RWPE2 (cell line): ENCODE measurements around the gene PROCA1.

Source experiments
- ATAC-seq: fragments of 200-7000 bp; cut with Tn5 transposase; 3 replicates; pipeline ENCODE4 v1.9.1; 2021; ENCODE audit warnings: low read depth
- DNase-seq: peaks from one replicate; pipeline ENCODE4 v3.0.0-alpha.2; 2020; ENCODE audit warnings: low spot score
- H3K27ac ChIP-seq: fragments of 450-650 bp; 2 replicates; pipeline ENCODE4 v1.5.1; 2017; ENCODE audit warnings: mild to moderate bottlenecking; ENCODE audit not compliant: poor library complexity, severe bottlenecking
- H3K27me3 ChIP-seq: fragments of 250-450 bp; sonication (Bioruptor Pico); 2 replicates; pipeline ENCODE4 v1.5.1; 2021; ENCODE audit warnings: mild to moderate bottlenecking, moderate library complexity; ENCODE audit not compliant: insufficient read depth, poor library complexity, severe bottlenecking
- H3K36me3 ChIP-seq: fragments of 250-450 bp; sonication (Bioruptor Pico); 2 replicates; pipeline ENCODE4 v1.5.1; 2020; ENCODE audit warnings: low read depth, mild to moderate bottlenecking, moderate library complexity
- H3K4me1 ChIP-seq: fragments of 250-450 bp; sonication (Bioruptor Pico); 2 replicates; pipeline ENCODE4 v1.5.1; 2021; ENCODE audit warnings: mild to moderate bottlenecking, moderate library complexity; ENCODE audit not compliant: insufficient read depth, poor library complexity, severe bottlenecking
- H3K4me3 ChIP-seq: fragments of 250-450 bp; sonication (Bioruptor Pico); 2 replicates; pipeline ENCODE4 v1.5.1; 2021; ENCODE audit warnings: mild to moderate bottlenecking, moderate library complexity; ENCODE audit not compliant: severe bottlenecking
- H3K9me3 ChIP-seq: fragments of 250-450 bp; sonication (Bioruptor Pico); 2 replicates; pipeline ENCODE4 v1.5.1; 2021; ENCODE audit warnings: mild to moderate bottlenecking, moderate library complexity; ENCODE audit not compliant: severe bottlenecking
- TF ChIP-seq, protein P1 (sequence below): fragments of 450-650 bp; IDR thresholded peaks from one replicate; pipeline ENCODE4 v1.5.1; 2017; ENCODE audit warnings: mild to moderate bottlenecking, moderate library complexity; ENCODE audit not compliant: poor library complexity, severe bottlenecking

PROCA1 gene

DNA sequence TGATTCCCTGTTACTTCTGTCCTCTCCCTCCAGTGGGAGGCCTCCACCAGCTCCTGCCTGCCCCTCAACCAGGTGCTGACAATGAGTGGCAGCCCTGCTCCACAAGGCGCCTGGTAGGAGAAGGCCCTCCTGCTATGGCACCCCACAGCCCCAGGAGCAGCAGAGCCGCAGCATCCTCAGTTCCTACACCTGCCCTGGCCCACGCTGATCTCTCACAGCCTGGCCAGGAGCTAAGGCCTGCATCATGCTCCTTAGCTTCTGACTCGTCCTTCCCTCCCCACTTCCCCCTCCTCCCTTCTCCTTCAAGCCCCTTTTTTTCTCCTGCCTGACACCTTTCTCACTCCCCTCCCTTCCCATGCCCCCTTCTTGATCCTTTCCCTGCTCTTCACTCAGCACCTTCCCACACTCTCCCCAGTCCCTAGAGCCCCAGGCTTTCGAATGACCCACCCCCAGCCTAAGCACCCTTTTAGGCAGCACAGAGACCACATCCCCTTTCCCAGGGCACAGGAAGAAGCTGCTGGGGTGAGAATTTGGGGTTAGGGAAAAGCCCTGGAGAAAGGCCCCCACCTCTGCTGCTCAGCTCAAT, 6.5 kb downstream of the PROCA1 start:
- H3K9me3 ChIP-seq = no peaks in the 10 kb centered on the region
- 0 out of 3 replicates have a peak, but pooled peaks have one; percentile 9 for ATAC-seq
- no peak overlapping the region for H3K27ac ChIP-seq
- H3K4me1 ChIP-seq = no peaks in the 10 kb centered on the region
- DNase-seq = no peak
- TF ChIP-seq, protein P1, sequence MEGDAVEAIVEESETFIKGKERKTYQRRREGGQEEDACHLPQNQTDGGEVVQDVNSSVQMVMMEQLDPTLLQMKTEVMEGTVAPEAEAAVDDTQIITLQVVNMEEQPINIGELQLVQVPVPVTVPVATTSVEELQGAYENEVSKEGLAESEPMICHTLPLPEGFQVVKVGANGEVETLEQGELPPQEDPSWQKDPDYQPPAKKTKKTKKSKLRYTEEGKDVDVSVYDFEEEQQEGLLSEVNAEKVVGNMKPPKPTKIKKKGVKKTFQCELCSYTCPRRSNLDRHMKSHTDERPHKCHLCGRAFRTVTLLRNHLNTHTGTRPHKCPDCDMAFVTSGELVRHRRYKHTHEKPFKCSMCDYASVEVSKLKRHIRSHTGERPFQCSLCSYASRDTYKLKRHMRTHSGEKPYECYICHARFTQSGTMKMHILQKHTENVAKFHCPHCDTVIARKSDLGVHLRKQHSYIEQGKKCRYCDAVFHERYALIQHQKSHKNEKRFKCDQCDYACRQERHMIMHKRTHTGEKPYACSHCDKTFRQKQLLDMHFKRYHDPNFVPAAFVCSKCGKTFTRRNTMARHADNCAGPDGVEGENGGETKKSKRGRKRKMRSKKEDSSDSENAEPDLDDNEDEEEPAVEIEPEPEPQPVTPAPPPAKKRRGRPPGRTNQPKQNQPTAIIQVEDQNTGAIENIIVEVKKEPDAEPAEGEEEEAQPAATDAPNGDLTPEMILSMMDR = no peak
- no peaks in the 10 kb centered on the region for H3K27me3 ChIP-seq
- peaks cover 27% of the 10 kb centered on the region for H3K36me3 ChIP-seq
- H3K4me3 ChIP-seq = no peak overlapping the region

DNA sequence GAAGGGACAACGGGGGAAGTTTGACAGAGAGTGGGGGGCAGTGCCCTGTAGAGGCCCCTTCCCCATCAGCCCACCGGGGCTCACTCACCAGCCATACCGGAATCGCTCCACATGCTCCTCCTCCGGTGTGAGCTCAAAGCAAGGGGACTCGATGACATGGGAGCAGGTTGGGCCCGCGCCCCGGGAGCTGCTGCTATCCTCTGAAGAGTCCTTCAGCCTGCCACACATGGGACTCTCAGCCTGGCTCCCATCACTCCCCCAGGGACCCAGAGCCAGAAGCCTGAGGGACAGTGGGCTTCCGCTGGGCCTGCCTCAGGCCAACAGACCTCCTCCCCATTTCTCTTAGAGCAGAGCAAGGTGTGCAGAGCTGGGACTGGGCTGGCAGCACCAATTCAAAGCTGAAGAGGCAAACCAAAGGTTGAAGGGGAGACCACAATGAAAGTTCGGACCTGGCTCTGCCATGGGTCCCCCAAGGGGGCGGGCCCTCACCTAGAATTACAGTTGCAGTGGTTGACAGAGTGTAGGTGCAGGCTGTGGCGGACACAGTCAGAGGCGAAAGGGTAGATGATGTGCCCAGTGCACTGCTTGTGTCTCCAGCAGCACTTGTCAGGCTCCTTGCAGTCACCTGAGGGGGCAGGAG, 7.3 kb downstream of the PROCA1 start:
- Histone ChIP-seq H3K27me3 (no peaks in the 10 kb centered on the region), H3K27ac (no peak overlapping the region), H3K4me3 (no peak overlapping the region), H3K9me3 (no peaks in the 10 kb centered on the region), H3K36me3 (peaks cover 35% of the 10 kb centered on the region), H3K4me1 (no peaks in the 10 kb centered on the region)
- DNase-seq (no peak), ATAC-seq (no peak)
- TF ChIP-seq, protein P1 = no peak

DNA sequence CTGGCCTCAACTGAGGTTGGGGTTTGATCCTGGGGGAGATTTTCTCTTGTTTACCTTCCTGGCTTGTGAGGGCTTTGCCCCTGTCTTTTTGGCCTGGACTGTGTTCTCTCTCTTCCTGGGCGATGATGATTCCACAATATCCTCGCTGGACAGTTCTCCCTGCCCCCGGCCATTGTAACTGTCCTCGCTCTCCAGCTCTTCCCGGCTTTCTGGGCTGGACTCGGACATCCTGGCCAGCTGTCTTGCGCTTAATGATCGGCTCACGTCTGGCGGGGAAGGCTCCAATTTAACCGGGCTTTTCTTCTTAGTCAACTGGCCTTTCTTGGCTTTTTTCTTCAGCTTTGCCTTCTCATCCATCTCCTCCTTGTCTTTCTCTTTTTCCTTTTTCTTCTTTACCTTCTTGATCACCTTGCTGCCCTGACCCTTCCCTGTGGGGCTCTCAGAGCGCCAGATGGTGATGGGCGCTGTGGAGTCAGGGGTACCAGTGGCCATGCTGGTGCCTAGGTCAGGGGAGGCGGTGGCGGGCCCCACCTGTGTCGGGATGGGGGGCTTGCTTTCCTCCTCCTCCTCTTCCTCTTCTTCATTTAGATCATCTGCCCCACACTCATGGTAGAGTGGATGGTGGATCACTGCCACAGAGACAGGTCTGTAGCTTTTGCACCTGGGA, 8.0 kb downstream of the PROCA1 start:
- Histone ChIP-seq H3K36me3 (peaks cover 41% of the 10 kb centered on the region), H3K9me3 (no peaks in the 10 kb centered on the region), H3K27ac (no peak overlapping the region), H3K4me1 (no peaks in the 10 kb centered on the region), H3K27me3 (no peaks in the 10 kb centered on the region), H3K4me3 (no peak overlapping the region)
- DNase-seq (no peak), ATAC-seq (no peak)
- TF ChIP-seq, protein P1 = no peak

DNA sequence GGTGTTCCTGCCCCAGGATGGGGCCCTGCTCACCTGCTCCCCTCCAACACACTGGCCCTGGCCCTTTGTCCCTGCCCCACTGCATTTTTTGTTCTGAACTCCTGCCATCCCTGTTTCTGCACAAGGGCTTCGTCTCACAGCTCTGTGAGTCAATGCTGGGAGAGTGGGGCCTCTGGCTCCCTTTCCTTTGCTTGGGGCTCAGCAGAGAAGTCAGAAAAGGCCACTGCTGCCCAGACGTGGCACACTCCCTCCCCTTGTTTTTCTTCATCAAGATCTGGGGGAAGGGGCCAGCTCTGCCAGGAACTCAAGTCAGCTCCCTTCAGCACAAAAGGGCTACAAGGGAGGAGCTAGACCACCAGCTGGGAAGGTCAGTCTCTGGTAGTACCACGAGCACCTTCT, 8.9 kb downstream of the PROCA1 start:
- TF ChIP-seq, protein P1 = no peak
- ATAC-seq (no peak), DNase-seq (no peak)
- no peak overlapping the region for H3K4me3 ChIP-seq
- H3K9me3 ChIP-seq = no peaks in the 10 kb centered on the region
- H3K27me3 ChIP-seq = no peaks in the 10 kb centered on the region
- peaks cover 51% of the 10 kb centered on the region for H3K36me3 ChIP-seq
- no peaks in the 10 kb centered on the region for H3K4me1 ChIP-seq
- no peak overlapping the region for H3K27ac ChIP-seq
